ENCODE measurements around the gene LRRC74A. TPM values are rescaled to one million over a fixed set of nuclear protein-coding genes. Genes with fewer than 3 reads are reported as not detected.

LRRC74A gene
- total RNA-seq, 2 experiments from 2014 or later: not detected

DNA sequence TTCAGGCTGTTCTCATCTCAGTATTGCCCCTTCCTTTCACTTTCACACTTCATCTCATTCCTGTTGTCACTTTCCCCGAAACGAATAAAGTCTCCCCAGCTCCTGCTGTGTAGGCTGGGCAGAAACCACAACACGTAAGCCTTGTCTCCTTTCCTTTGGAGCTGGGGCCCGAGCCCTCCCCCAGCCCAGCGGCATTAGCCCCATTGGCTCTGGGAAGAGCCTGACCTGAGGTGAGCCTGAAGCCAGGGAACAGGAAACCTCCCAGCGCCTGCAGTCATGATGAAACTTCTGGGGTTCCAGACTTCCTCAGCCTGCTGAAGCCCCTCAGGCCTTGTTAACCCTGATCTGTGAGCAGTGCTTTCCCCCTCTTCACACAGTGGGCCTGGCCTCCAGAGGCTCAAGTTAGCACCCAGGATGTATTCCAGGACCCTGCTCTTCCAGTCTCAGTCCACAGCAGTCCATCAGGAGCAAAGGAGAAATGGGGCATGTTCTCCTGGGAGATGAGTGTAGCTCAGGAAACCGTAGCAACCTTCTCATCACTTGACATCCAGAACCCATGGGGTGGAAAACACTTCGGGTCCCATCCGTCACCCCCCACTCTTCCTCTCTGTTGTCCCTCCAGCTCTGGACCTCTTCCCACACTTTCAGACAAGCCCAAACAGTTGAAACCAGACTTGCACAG, 43.2 kb upstream of the LRRC74A start:
- POLR2A ChIA-PET: no interaction called here
- Mint-ChIP-seq H3K27me3 (no peaks in the 10 kb centered on the region), H3K4me3 (no peak overlapping the region), H3K9me3 (ENCODE audit: low read depth) (no peaks in the 10 kb centered on the region), H3K27ac (peak overlapping the region; percentile 93), H3K4me1 (peaks cover 32% of the 10 kb centered on the region), H3K36me3 (ENCODE audit: low read depth) (peaks cover 22% of the 10 kb centered on the region)
- ATAC-seq (peak; percentile 66), DNase-seq (peak; percentile 41)
- CTCF ChIA-PET: interaction anchor here (0.6 to 8.0 kb wide), 11 partner anchors 13 to 241 kb away, joined by 3 to 88 read pairs (median 4); partner anchors contain the start of gene ANGEL1
- intact Hi-C loops (cut with DNase I, micrococcal nuclease): no loop called here

DNA sequence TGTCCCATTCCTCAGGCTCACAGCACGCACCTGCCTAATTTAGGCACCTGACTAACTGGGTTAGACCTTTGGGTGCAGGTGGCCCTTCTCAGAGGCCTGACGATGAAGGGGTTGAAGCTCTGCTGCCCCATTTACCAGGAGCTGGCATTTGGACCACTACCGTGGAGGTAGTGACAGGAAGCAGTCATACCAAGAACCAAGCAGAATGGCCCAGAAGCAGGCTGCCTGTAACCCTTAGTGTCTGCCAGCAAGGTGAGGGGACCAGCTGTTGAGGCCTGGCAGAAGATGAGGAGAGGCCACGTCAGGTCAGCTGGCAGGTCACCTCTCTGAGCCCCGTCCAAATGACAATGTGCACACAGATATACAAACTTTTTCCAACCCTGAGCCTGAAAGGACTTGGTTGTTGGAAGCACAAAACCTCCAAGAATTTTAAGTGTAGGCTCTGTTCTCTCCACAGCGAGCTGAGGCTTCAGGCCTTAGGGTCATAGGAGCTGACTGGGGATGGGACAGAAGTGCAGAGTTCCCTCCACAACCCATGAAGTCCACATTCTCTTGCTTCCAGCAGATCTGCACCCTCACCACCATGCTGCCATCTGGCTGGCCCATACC, 41.8 kb upstream of the LRRC74A start:
- intact Hi-C loops (cut with DNase I, micrococcal nuclease): loop anchor here (1.0 kb wide), 1 partner anchor 74 kb away; no protein-coding TSS in a partner anchor
- Mint-ChIP-seq H3K27ac (no peak overlapping the region), H3K9me3 (ENCODE audit: low read depth) (no peaks in the 10 kb centered on the region), H3K4me1 (peaks cover 32% of the 10 kb centered on the region), H3K27me3 (no peaks in the 10 kb centered on the region), H3K36me3 (ENCODE audit: low read depth) (peaks cover 27% of the 10 kb centered on the region), H3K4me3 (no peak overlapping the region)
- POLR2A ChIA-PET: no interaction called here
- CTCF ChIA-PET: interaction anchor here (0.6 to 8.0 kb wide), 18 partner anchors 8 to 662 kb away, joined by 3 to 88 read pairs (median 4); partner anchors contain the start of gene ANGEL1
- DNase-seq (no peak), ATAC-seq (no peak)

DNA sequence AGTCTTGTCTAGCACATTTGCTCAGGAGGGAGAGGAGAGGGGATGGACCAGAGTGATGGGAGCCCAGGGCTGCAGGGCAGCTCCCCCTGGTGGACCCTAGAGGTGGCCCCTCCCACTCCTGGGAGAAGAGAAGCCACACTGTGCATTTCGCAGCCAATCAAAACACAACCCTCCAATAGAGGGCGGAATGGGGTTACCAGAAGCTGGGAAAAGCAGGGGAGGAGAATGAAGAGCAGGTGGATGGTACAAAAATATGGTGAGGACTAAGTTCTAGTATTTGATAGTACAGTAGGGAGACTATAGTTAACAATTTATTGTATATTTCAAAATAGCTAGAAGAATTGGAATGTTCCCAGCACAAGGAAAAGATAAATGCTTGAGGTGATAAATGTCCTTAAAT, 41.3 kb upstream of the LRRC74A start:
- POLR2A ChIA-PET: no interaction called here
- CTCF ChIA-PET: interaction anchor here (0.6 to 8.0 kb wide), 22 partner anchors 9 to 661 kb away, joined by 3 to 88 read pairs (median 4); partner anchors contain the start of gene ANGEL1

DNA sequence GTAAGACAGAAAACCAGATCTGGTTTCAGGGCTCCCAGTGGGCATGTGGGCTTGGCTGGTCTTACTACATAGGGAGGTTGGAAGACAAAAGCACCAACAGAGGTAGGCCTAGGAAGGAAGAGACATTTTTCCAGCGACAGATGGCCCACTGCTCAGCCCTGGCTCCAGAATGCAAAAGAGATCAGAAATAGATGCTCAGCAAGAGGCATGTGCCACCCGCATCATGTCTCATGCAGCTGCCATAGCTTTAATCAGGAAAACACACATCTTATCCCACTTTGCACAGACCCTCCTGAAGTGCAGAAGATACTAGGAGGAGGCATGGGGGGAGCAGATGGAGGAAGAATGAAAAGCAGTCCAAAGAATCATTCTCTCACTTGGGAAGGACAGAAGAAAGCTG, 39.6 kb upstream of the LRRC74A start:
- ChIA-PET CTCF (interaction anchor here (0.7 to 8.0 kb wide), 4 partner anchors 17 to 196 kb away, joined by 3 to 88 read pairs (median 13); no protein-coding TSS in a partner anchor), POLR2A (no interaction called here)
- ATAC-seq (no peak), DNase-seq (no peak)
- H3K4me3 Mint-ChIP-seq: no peak overlapping the region
- no peaks in the 10 kb centered on the region for H3K9me3 Mint-ChIP-seq (ENCODE audit: low read depth)
- no peaks in the 10 kb centered on the region for H3K27me3 Mint-ChIP-seq
- intact Hi-C loops (cut with DNase I, micrococcal nuclease): no loop called here
- peaks cover 32% of the 10 kb centered on the region for H3K4me1 Mint-ChIP-seq
- peaks cover 27% of the 10 kb centered on the region for H3K36me3 Mint-ChIP-seq (ENCODE audit: low read depth)
- no peak overlapping the region for H3K27ac Mint-ChIP-seq

More for the DNA sequence above, 41.3 kb upstream of the LRRC74A start:
- no peak overlapping the region for H3K27ac Mint-ChIP-seq
- intact Hi-C loops (cut with DNase I, micrococcal nuclease): loop anchor here (1.0 kb wide), 1 partner anchor 75 kb away; no protein-coding TSS in a partner anchor
- peaks cover 27% of the 10 kb centered on the region for H3K36me3 Mint-ChIP-seq (ENCODE audit: low read depth)
- ATAC-seq (peak; percentile 85), DNase-seq (peak; percentile 81)
- H3K9me3 Mint-ChIP-seq (ENCODE audit: low read depth): no peaks in the 10 kb centered on the region
- no peaks in the 10 kb centered on the region for H3K27me3 Mint-ChIP-seq
- no peak overlapping the region for H3K4me3 Mint-ChIP-seq
- peaks cover 32% of the 10 kb centered on the region for H3K4me1 Mint-ChIP-seq

DNA sequence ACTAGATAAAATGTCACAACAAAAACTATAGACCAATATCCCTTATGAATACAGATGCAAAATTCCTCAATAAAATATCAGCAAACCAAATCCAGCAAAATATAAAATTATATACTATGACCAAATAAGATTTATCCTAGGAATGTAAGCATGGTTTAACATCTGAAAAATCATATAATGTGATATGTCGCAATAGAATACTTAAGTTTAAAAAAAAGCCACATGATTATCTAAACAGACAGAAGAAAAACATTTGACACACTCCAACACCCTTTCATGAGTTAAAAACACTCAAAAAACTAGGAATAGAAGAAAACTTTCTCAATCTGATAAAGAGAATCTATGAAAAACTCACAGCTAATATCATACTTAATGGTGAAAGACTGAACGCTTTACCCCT, 33.8 kb upstream of the LRRC74A start:
- H3K27me3 Mint-ChIP-seq: no peaks in the 10 kb centered on the region
- no peaks in the 10 kb centered on the region for H3K9me3 Mint-ChIP-seq (ENCODE audit: low read depth)
- H3K4me1 Mint-ChIP-seq: no peaks in the 10 kb centered on the region
- ATAC-seq: no peak
- ChIA-PET POLR2A (no interaction called here), CTCF (no interaction called here)
- intact Hi-C loops (cut with DNase I, micrococcal nuclease): no loop called here
- no peak overlapping the region for H3K4me3 Mint-ChIP-seq
- no peak overlapping the region for H3K27ac Mint-ChIP-seq
- peaks cover 37% of the 10 kb centered on the region for H3K36me3 Mint-ChIP-seq (ENCODE audit: low read depth)
- no peak for DNase-seq

DNA sequence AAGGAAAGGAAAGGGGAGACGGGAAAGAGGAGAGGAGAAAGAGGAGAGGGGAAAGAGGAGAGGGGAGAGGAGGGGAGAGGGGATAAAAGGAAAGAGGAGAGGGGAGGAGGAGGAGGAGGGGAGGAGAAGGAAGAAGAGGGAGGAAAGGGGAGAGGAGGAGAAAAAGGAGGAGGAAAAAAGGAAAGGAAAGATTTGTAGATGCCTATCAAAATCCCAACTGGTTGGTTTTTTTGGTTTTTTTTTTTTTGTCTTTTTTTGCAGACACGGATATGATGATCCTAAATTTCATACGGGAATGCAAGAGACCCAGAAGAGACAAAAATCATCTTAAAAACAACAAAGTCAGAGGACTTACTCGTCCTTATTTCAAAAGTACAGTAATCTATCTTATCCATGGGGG, 32.9 kb upstream of the LRRC74A start:
- H3K4me3 Mint-ChIP-seq: no peak overlapping the region

DNA sequence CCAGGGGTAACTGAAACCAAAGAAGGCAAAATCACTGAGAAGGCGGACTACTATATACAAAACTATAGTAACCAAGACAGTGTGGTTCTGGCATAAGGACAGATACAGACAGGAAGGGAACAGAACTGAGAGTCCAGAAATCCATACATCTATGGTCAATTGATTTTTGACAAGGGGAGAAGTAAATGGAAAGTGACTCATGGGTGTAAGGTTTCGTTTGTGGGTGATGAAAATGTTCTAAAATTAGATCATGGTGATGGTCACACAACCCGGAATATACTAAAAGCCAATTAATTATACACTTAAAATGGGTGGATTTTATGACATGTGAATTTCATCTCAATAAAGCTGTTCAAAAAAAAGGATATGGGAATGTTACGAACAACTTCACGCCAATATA, 32.3 kb upstream of the LRRC74A start:
- peaks cover 37% of the 10 kb centered on the region for H3K36me3 Mint-ChIP-seq (ENCODE audit: low read depth)
- intact Hi-C loops (cut with DNase I, micrococcal nuclease): no loop called here
- no peaks in the 10 kb centered on the region for H3K27me3 Mint-ChIP-seq
- H3K4me1 Mint-ChIP-seq: no peaks in the 10 kb centered on the region
- ATAC-seq (no peak), DNase-seq (no peak)
- no peaks in the 10 kb centered on the region for H3K9me3 Mint-ChIP-seq (ENCODE audit: low read depth)
- POLR2A ChIA-PET: no interaction called here
- H3K4me3 Mint-ChIP-seq: no peak overlapping the region
- no peak overlapping the region for H3K27ac Mint-ChIP-seq
- CTCF ChIA-PET: no interaction called here

More for the DNA sequence above, 32.9 kb upstream of the LRRC74A start:
- ChIA-PET CTCF (no interaction called here), POLR2A (no interaction called here)
- DNase-seq (no peak), ATAC-seq (no peak)
- intact Hi-C loops (cut with DNase I, micrococcal nuclease): no loop called here
- H3K9me3 Mint-ChIP-seq (ENCODE audit: low read depth): no peaks in the 10 kb centered on the region
- H3K27me3 Mint-ChIP-seq: no peaks in the 10 kb centered on the region
- peaks cover 42% of the 10 kb centered on the region for H3K36me3 Mint-ChIP-seq (ENCODE audit: low read depth)
- H3K27ac Mint-ChIP-seq: no peak overlapping the region
- no peaks in the 10 kb centered on the region for H3K4me1 Mint-ChIP-seq

DNA sequence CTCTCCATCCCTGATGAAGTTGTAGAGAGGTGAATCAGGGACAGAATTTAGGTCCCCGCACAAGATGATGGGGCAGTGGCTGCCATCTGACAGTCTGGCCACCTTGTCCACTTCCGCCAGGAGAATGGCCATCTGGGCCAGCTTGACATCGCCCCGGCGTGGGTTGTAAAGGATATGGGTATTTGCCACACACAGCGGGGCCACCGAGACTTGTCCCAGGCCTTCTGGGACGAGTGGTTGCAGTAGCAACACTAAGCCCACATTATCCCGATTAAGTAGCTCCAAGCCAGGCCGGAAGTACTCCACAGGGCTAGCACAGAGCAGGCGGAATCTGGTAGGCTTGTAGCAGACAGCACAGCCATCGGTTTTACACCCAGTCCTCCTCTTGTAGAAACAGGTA, 19.8 kb upstream of the LRRC74A start:
- intact Hi-C loops (cut with DNase I, micrococcal nuclease): no loop called here
- ChIA-PET POLR2A (interaction anchor here (0.7 kb wide), 1 partner anchor 396 kb away, joined by 4 read pairs; no protein-coding TSS in a partner anchor), CTCF (interaction anchor here (2.8 kb wide), 1 partner anchor 21 kb away, joined by 7 read pairs; no protein-coding TSS in a partner anchor)
- Mint-ChIP-seq H3K4me1 (peaks cover 30% of the 10 kb centered on the region), H3K27me3 (no peaks in the 10 kb centered on the region), H3K9me3 (ENCODE audit: low read depth) (no peaks in the 10 kb centered on the region), H3K27ac (no peak overlapping the region), H3K4me3 (no peak overlapping the region), H3K36me3 (ENCODE audit: low read depth) (peaks cover 58% of the 10 kb centered on the region)
- DNase-seq (no peak), ATAC-seq (no peak)

DNA sequence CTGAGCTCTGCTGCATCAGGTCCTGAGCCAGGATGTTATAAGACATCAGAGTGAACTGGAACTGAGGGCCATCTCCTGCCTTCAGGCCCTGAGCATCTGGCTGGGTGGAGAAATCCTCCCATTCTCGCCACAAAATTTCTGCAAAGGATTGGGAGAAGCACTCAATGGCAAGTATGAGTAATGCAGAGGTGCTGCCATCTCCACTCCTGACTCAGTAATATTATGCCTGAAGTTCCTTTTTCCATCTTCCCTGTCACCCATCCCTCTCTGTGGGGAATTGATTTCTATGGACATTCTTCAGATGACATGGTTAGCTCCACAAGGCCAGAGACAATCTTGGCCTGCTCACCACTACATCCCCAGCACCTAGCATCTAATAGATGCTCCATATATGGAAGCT, 18.2 kb upstream of the LRRC74A start:
- H3K4me1 Mint-ChIP-seq: peaks cover 28% of the 10 kb centered on the region
- no peak overlapping the region for H3K4me3 Mint-ChIP-seq
- intact Hi-C loops (cut with DNase I, micrococcal nuclease): no loop called here
- H3K27me3 Mint-ChIP-seq: no peaks in the 10 kb centered on the region
- H3K9me3 Mint-ChIP-seq (ENCODE audit: low read depth): no peaks in the 10 kb centered on the region
- peaks cover 49% of the 10 kb centered on the region for H3K36me3 Mint-ChIP-seq (ENCODE audit: low read depth)
- ATAC-seq: no peak
- DNase-seq: no peak
- H3K27ac Mint-ChIP-seq: no peak overlapping the region
- POLR2A ChIA-PET: no interaction called here
- CTCF ChIA-PET: interaction anchor here (2.8 kb wide), 1 partner anchor 23 kb away, joined by 7 read pairs; no protein-coding TSS in a partner anchor

DNA sequence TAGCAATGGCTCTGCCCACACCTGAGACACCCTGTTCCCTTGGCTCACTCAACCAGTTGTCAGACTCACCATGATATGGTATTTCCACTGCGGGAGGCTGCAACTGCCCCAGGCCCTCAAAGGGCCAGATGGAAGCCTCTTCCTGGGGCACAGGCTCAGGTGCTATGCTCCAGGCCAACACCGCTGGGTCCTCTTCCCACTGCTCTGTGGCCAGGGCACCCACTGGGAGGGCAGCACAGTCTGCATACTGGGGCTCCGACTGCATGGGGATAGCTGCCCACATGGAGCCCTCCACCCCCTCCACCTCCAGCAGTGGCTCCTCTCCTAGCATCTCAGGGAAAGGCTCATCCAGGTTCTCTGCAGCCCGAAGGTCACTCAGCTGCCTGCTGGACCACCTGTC, 17.2 kb upstream of the LRRC74A start:
- H3K36me3 Mint-ChIP-seq (ENCODE audit: low read depth): peaks cover 40% of the 10 kb centered on the region
- H3K4me3 Mint-ChIP-seq: no peak overlapping the region
- DNase-seq (no peak), ATAC-seq (no peak)
- CTCF ChIA-PET: interaction anchor here (0.6 to 4.5 kb wide), 3 partner anchors 98 to 246 kb away, joined by 3 to 36 read pairs (median 4); no protein-coding TSS in a partner anchor
- no peaks in the 10 kb centered on the region for H3K9me3 Mint-ChIP-seq (ENCODE audit: low read depth)
- POLR2A ChIA-PET: no interaction called here
- intact Hi-C loops (cut with DNase I, micrococcal nuclease): no loop called here
- H3K27me3 Mint-ChIP-seq: no peaks in the 10 kb centered on the region
- H3K4me1 Mint-ChIP-seq: peaks cover 27% of the 10 kb centered on the region
- no peak overlapping the region for H3K27ac Mint-ChIP-seq

DNA sequence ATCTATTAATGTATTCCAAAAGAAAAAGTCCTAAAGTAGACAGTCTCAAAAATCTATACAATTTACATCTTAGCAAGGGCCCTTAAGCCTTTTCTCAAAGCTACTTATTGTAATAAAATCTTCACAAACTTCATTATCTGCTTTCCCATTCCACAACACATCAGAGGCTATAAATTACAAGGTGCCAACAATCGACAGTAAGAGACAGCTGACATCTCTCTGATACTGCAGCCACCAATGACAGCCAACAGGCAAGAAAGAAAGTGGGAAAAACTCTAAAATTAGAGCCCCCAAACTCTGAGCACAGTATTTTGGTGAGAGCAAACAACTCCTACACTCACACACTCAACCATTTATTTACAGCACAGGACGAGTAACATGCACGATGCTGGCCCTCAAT, 15.7 kb upstream of the LRRC74A start:
- ChIA-PET CTCF (interaction anchor here (0.6 to 4.5 kb wide), 11 partner anchors 8 to 265 kb away, joined by 3 to 36 read pairs (median 5); no protein-coding TSS in a partner anchor), POLR2A (no interaction called here)
- H3K27ac Mint-ChIP-seq: peak overlapping the region; percentile 7
- H3K9me3 Mint-ChIP-seq (ENCODE audit: low read depth): no peaks in the 10 kb centered on the region
- H3K27me3 Mint-ChIP-seq: no peaks in the 10 kb centered on the region
- DNase-seq: no peak
- peak overlapping the region; percentile 97 for H3K4me3 Mint-ChIP-seq
- no peak for ATAC-seq
- H3K36me3 Mint-ChIP-seq (ENCODE audit: low read depth): peaks cover 32% of the 10 kb centered on the region
- intact Hi-C loops (cut with DNase I, micrococcal nuclease): loop anchor here in 1 of 2 experiments (5.0 kb wide), 1 partner anchor 647 kb away; the partner anchor contains the start of genes AHSA1 and VIPAS39
- H3K4me1 Mint-ChIP-seq: peaks cover 27% of the 10 kb centered on the region
